Activated gamma-delta T cell treated with Interleukin-2 at 50 U/mL for 16 hours (primary cell): ENCODE data around the gene SYNGAP1.

Experiments
- DNase-seq: peaks from one replicate; pipeline ENCODE4 v3.0.0-alpha.2; 2020

Gene SYNGAP1

GRCh38 chr6:33405386-33405940, 14.4 kb upstream of the SYNGAP1 start:
- no peak for DNase-seq

- DNase-seq: no peak
Measured at GRCh38 chr6:33406126-33406525, 13.7 kb upstream of the SYNGAP1 start.

- no peak for DNase-seq
Measured at GRCh38 chr6:33407132-33407718, 12.6 kb upstream of the SYNGAP1 start.

GRCh38 chr6:33410050-33410710, 9.7 kb upstream of the SYNGAP1 start:
- DNase-seq: peak; percentile 98

GRCh38 chr6:33410711-33411631, 8.9 kb upstream of the SYNGAP1 start, which contains the start of gene PHF1:
TSS of gene PHF1 (plus strand) at chr6:33411014. CDS start at chr6:33412264, 1,250 bp downstream.
- DNase-seq: peak; percentile 76

GRCh38 chr6:33411632-33412005, 8.2 kb upstream of the SYNGAP1 start:
- DNase-seq: no peak

DNA sequence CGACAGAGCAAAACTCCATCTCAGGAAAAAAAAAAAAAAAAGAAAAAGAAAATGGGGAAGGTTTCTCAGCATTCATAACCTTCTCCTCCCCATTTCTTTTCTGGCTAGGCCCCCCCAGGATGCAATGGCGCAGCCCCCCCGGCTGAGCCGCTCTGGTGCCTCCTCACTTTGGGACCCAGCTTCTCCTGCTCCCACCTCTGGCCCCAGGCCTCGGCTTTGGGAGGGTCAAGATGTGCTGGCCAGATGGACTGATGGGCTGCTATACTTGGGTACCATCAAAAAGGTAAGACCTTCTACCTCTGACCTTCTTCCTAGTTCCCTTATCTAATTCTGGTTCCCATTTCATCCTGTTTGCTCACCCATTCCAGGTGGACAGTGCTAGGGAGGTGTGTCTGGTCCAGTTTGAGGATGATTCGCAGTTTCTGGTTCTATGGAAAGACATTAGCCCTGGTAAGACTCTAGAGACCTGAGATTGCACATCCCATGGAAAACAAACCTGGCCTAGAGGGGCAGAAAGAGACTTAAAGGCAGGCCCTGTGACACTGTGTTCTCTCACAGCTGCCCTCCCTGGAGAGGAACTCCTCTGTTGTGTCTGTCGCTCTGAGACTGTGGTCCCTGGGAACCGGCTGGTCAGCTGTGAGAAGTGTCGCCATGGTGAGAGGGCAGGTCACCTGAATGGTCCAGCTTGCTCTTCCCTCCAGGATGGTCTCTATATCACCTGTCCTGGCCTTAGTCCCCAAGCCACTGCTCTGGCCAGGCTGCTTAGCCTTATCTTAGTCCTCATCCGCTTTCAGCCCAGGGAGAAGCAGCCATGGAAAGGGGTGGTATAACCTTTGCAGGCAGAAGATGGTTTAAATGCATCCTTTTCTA, 7.5 kb upstream of the SYNGAP1 start:
- no peak for DNase-seq

GRCh38 chr6:33413241-33414120, 6.4 kb upstream of the SYNGAP1 start:
- no peak for DNase-seq

- no peak for DNase-seq
Measured at GRCh38 chr6:33414592-33415271, 5.1 kb upstream of the SYNGAP1 start.

- no peak for DNase-seq
Measured at GRCh38 chr6:33415831-33416230, 4.0 kb upstream of the SYNGAP1 start.

GRCh38 chr6:33416386-33417127, 3.3 kb upstream of the SYNGAP1 start:
- no peak for DNase-seq

GRCh38 chr6:33417128-33417902, 2.5 kb upstream of the SYNGAP1 start:
- no peak for DNase-seq

DNA sequence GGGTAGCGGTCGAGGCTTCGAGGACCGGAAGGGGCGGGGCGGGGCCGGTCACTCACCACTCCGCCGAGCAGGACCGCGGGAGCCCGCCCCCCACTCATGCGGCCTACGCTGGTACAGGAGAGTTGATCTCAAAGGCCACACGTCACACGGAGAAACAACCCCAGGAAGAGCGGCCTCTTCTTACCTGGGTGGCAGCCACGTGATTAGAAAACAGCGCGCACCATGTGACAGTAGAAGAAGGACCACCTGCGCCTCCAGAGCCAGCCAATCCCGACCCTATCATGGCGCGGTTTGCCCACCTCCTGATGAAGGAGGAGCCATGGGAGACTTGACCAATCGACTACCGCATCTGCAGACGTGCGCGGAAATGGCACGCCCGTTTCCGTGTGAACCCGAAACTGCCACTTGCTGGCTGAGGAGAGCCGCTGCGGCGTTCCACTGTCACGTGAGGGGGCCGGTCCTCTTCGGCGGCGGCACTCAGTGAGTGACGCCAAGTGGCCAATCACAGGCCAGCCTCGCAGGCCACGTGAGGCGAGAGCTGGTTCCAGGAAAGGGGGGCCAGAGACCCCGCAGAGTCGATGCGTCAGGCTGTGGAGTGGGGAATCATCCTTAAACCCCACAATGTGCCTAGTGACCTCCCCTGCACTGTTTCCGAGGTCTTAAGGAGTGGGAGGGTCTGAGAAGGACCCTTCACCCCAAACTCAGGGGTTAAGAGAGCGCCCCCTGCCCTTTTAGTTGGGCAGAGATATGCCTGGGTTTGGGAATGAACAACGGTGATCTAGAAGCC, 1.8 kb upstream of the SYNGAP1 start, which contains the start of gene CUTA:
Gene CUTA, minus strand, starts transcription at position 205 of the 787 bp plus-strand sequence. Its CDS starts 107 bp downstream, at position 98.
- peak; percentile 99 for DNase-seq

- peak; percentile 27 for DNase-seq
Measured at GRCh38 chr6:33418690-33419291, 1.1 kb upstream of the SYNGAP1 start.

GRCh38 chr6:33420491-33421343, 852 bp downstream of the SYNGAP1 start:
- DNase-seq: no peak

DNA sequence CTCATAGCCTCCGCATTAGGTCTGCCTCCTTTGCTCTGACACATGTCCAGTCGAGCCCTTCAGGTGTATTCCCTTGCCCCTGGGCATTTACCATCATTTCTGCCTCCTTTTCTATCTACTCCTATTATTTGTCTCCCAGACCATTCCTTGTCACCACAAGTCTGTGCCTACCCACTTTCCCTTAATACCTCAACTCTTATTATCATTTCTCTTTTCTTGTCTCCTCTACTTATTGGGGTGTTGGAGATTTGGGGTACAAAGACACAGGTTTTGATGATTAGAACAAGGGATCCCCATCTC, 1.4 kb downstream of the SYNGAP1 start:
- DNase-seq: no peak

DNA sequence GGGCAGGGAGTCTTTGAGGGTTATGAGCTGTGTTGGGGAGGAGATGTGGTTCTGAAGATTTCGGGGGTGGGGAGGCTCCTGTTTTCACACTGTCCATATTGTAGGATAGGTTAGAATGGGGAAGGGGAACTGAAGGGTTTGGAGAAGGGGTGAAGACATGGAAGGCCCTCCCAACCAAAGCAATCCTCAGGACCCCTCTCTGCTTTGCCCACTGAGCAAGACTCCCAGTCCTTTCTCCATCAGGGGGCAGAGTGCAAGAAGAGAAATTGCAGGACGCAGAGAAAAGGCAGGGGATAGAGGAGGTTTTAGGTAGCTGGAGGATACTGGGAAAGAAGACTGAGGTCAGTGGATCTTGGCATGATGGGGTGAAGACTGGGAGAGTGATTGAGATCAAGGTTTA, 3.9 kb downstream of the SYNGAP1 start:
- DNase-seq: no peak
